Neural progenitor cell (in vitro differentiated cells): ENCODE results near the gene BTBD18. TPM values are rescaled to one million over a fixed set of nuclear protein-coding genes. Genes with fewer than 3 reads are reported as not detected.

Experiments used
- DNase-seq: peaks from one replicate; pipeline ENCODE4 v3.0.0-alpha.2; 2016; ENCODE audit warnings: low spot score
- H2AFZ ChIP-seq: fragments of 200-600 bp; sonication (generic); replicated peaks from 2 replicates; pipeline ENCODE4 v1.6.1; 2016; ENCODE audit warnings: antibody characterized with exemption
- H3F3A ChIP-seq: fragments of 200-600 bp; sonication (generic); 2 replicates; pipeline ENCODE4 v1.6.1; 2016; ENCODE audit warnings: antibody characterized with exemption, low read depth
- H3K27ac ChIP-seq: fragments of 200-600 bp; sonication (generic); 2 replicates; pipeline ENCODE4 v1.5.1; 2016; ENCODE audit warnings: mild to moderate bottlenecking
- H3K27me3 ChIP-seq: fragments of 200-600 bp; sonication (generic); 2 replicates; pipeline ENCODE4 v1.6.1; 2016; ENCODE audit warnings: mild to moderate bottlenecking, moderate library complexity
- H3K36me3 ChIP-seq: fragments of 200-600 bp; sonication (generic); 2 replicates; pipeline ENCODE4 v1.5.1; 2016
- H3K4me1 ChIP-seq: fragments of 200-600 bp; sonication (generic); 2 replicates; pipeline ENCODE4 v1.6.1; 2016; ENCODE audit warnings: mixed run types
- H3K4me2 ChIP-seq: fragments of 200-600 bp; sonication (generic); 2 replicates; pipeline ENCODE4 v1.6.1; 2016
- H3K4me3 ChIP-seq: fragments of 200-600 bp; sonication (generic); 2 replicates; pipeline ENCODE4 v1.5.1; 2016
- H3K79me2 ChIP-seq: fragments of 200-600 bp; sonication (generic); 2 replicates; pipeline ENCODE4 v1.6.1; 2016; ENCODE audit warnings: low read depth
- H3K9ac ChIP-seq: fragments of 200-600 bp; sonication (generic); 2 replicates; pipeline ENCODE4 v1.6.1; 2016
- H3K9me3 ChIP-seq: fragments of 200-600 bp; sonication (generic); 2 replicates; pipeline ENCODE4 v1.5.1; 2016; ENCODE audit warnings: low read depth
- H4K20me1 ChIP-seq: fragments of 200-600 bp; sonication (generic); 2 replicates; pipeline ENCODE4 v1.6.1; 2016; ENCODE audit warnings: low read depth
- H3K27ac Mint-ChIP-seq: 3 replicates; pipeline ENCODE4 v1.8.0; 2021; ENCODE audit warnings: mixed read lengths
- H3K27me3 Mint-ChIP-seq: 2 replicates; pipeline ENCODE4 v1.8.0; 2022; ENCODE audit warnings: low read depth, mild to moderate bottlenecking, inconsistent platforms, moderate library complexity, mixed read lengths; ENCODE audit not compliant: insufficient read depth
- H3K36me3 Mint-ChIP-seq: 3 replicates; pipeline ENCODE4 v1.8.0; 2021; ENCODE audit warnings: mixed read lengths
- H3K4me1 Mint-ChIP-seq: 3 replicates; pipeline ENCODE4 v1.8.0; 2021; ENCODE audit warnings: mixed read lengths
- H3K4me3 Mint-ChIP-seq: 3 replicates; pipeline ENCODE4 v1.8.0; 2021; ENCODE audit warnings: mild to moderate bottlenecking, moderate library complexity, mixed read lengths
- H3K9me3 Mint-ChIP-seq: 3 replicates; pipeline ENCODE4 v1.8.0; 2020; ENCODE audit warnings: mixed read lengths
- CTCF ChIP-seq: fragments of 200-600 bp; sonication (generic); IDR thresholded peaks from 2 replicates; pipeline ENCODE4 v1.5.1; 2017; ENCODE audit warnings: antibody characterized with exemption, mild to moderate bottlenecking
- EZH2 ChIP-seq: fragments of 200-600 bp; sonication (generic); IDR thresholded peaks from 2 replicates; pipeline ENCODE4 v1.6.1; 2017; ENCODE audit warnings: antibody characterized with exemption, mild to moderate bottlenecking, moderate library complexity
- EZH2phosphoT487 ChIP-seq: fragments of 200-600 bp; sonication (generic); IDR thresholded peaks from 2 replicates; pipeline ENCODE4 v1.6.1; 2017; ENCODE audit warnings: antibody characterized with exemption
- total RNA-seq: library from RNA; depleted of rRNA; stranded (reverse); fragments of >200 nt; gene quantifications from 2 replicates; pipeline ENCODE4 v1.2.3, GENCODE V29; 2015; ENCODE audit warnings: low replicate concordance

BTBD18 gene
- total RNA-seq, 1 donor from 2014 or later = not detected

- peaks cover 15% of the 10 kb centered on the region for H3K4me1 Mint-ChIP-seq
- H3K36me3 ChIP-seq = peaks cover 4% of the 10 kb centered on the region
- peaks cover 26% of the 10 kb centered on the region for H3K36me3 Mint-ChIP-seq
Observed at GRCh38 chr11:57742087-57742452, 9.5 kb downstream of the BTBD18 start.

GRCh38 chr11:57741132-57742086 is 10.2 kb downstream of the BTBD18 start, which contains the start of gene SELENOH:
Gene SELENOH, plus strand, starts transcription at chr11:57741491. Its CDS starts 105 bp downstream, at chr11:57741596.
- Mint-ChIP-seq H3K4me3 (peak within 1 kb of the TSS; percentile 96), H3K4me1 (peaks cover 15% of the 10 kb centered on the region), H3K27me3 (peaks cover 2% of the 10 kb centered on the region), H3K9me3 (no peaks in the 10 kb centered on the region), H3K36me3 (peaks cover 25% of the 10 kb centered on the region), H3K27ac (peak within 1 kb of the TSS; percentile 95)
- DNase-seq = peak; percentile 98
- TF ChIP-seq EZH2phosphoT487 (peak; percentile 47), EZH2 (peak; percentile 38), CTCF (no peak)
- peak within 1 kb of the TSS; percentile 93 for H3K4me3 ChIP-seq
- H3K4me2 ChIP-seq = peak within 1 kb of the TSS; percentile 98
- H2AFZ ChIP-seq = peak within 1 kb of the TSS; percentile 83
- peaks cover 35% of the 10 kb centered on the region for H3K79me2 ChIP-seq
- H3K9ac ChIP-seq = peak within 1 kb of the TSS; percentile 95
- H3K9me3 ChIP-seq = no peaks in the 10 kb centered on the region
- no peaks in the 10 kb centered on the region for H4K20me1 ChIP-seq
- no peaks in the 10 kb centered on the region for H3K27me3 ChIP-seq
- peaks cover 7% of the 10 kb centered on the region for H3K4me1 ChIP-seq
- peaks cover 24% of the 10 kb centered on the region for H3F3A ChIP-seq
- H3K27ac ChIP-seq = peak within 1 kb of the TSS; percentile 83
- H3K36me3 ChIP-seq = peaks cover 4% of the 10 kb centered on the region

More at GRCh38 chr11:57742087-57742452, 9.5 kb downstream of the BTBD18 start:
- Histone ChIP-seq H2AFZ (no peak overlapping the region), H3K27ac (no peak overlapping the region), H3K79me2 (peaks cover 30% of the 10 kb centered on the region), H4K20me1 (no peaks in the 10 kb centered on the region), H3K27me3 (no peaks in the 10 kb centered on the region), H3F3A (peaks cover 28% of the 10 kb centered on the region), H3K4me1 (peaks cover 7% of the 10 kb centered on the region), H3K4me3 (peak overlapping the region; percentile 93), H3K9ac (peak overlapping the region; percentile 95), H3K4me2 (peak overlapping the region; percentile 98), H3K9me3 (no peaks in the 10 kb centered on the region)
- H3K27ac Mint-ChIP-seq = peak overlapping the region; percentile 88
- no peaks in the 10 kb centered on the region for H3K9me3 Mint-ChIP-seq
- peak overlapping the region; percentile 96 for H3K4me3 Mint-ChIP-seq
- no peak for DNase-seq
- H3K27me3 Mint-ChIP-seq = peaks cover 2% of the 10 kb centered on the region
- no peak for TF ChIP-seq CTCF
- TF ChIP-seq EZH2phosphoT487 = no peak
- no peak for TF ChIP-seq EZH2

GRCh38 chr11:57735619-57736298 is 15.9 kb downstream of the BTBD18 start:
- Histone ChIP-seq H4K20me1 (peaks cover 5% of the 10 kb centered on the region), H3K9me3 (no peaks in the 10 kb centered on the region), H3K9ac (no peak overlapping the region), H3F3A (peaks cover 14% of the 10 kb centered on the region), H3K4me1 (no peaks in the 10 kb centered on the region), H3K79me2 (peaks cover 58% of the 10 kb centered on the region), H3K36me3 (no peaks in the 10 kb centered on the region), H3K4me3 (no peak overlapping the region), H3K27ac (no peak overlapping the region), H3K4me2 (no peak overlapping the region), H3K27me3 (no peaks in the 10 kb centered on the region), H2AFZ (no peak overlapping the region)
- Mint-ChIP-seq H3K27me3 (no peaks in the 10 kb centered on the region), H3K36me3 (peaks cover 4% of the 10 kb centered on the region), H3K9me3 (no peaks in the 10 kb centered on the region), H3K4me3 (no peak overlapping the region), H3K27ac (peak overlapping the region; percentile 20), H3K4me1 (peaks cover under 1% of the 10 kb centered on the region)
- TF ChIP-seq CTCF (no peak), EZH2phosphoT487 (no peak), EZH2 (no peak)
- no peak for DNase-seq
